ENCODE measurements around the gene GPR132.
"Not testable (repeated sequence)": the region's sequence is repeated elsewhere in the genome, so short reads cannot be mapped to it uniquely, and the experiment has no call there.

GPR132 gene

GRCh38 chr14:105087308-105087962, 22.2 kb upstream of the GPR132 start:
- no peak overlapping the region for H3K27ac Mint-ChIP-seq
- CTCF ChIA-PET: interaction anchor here (0.6 to 7.9 kb wide), 16 partner anchors 13 to 265 kb away, joined by 3 to 111 read pairs (median 4); partner anchors contain the start of gene GPR132
- H3K4me1 Mint-ChIP-seq: peaks cover 25% of the 10 kb centered on the region
- H3K9me3 Mint-ChIP-seq: no peaks in the 10 kb centered on the region
- peak overlapping the region; percentile 75 for H3K4me3 Mint-ChIP-seq
- peak; percentile 46 for DNase-seq
- peaks cover 66% of the 10 kb centered on the region for H3K27me3 Mint-ChIP-seq
- no peaks in the 10 kb centered on the region for H3K36me3 Mint-ChIP-seq

GRCh38 chr14:105086833-105087307, 21.6 kb upstream of the GPR132 start:
- peaks cover 21% of the 10 kb centered on the region for H3K4me1 Mint-ChIP-seq
- peak; percentile 90 for DNase-seq
- CTCF ChIA-PET: interaction anchor here (0.6 to 7.9 kb wide), 15 partner anchors 12 to 208 kb away, joined by 3 to 111 read pairs (median 4); partner anchors contain the start of gene GPR132
- peak overlapping the region; percentile 14 for H3K27ac Mint-ChIP-seq
- H3K27me3 Mint-ChIP-seq: peaks cover 69% of the 10 kb centered on the region
- H3K36me3 Mint-ChIP-seq: no peaks in the 10 kb centered on the region
- H3K4me3 Mint-ChIP-seq: peak overlapping the region; percentile 75
- no peaks in the 10 kb centered on the region for H3K9me3 Mint-ChIP-seq

DNA sequence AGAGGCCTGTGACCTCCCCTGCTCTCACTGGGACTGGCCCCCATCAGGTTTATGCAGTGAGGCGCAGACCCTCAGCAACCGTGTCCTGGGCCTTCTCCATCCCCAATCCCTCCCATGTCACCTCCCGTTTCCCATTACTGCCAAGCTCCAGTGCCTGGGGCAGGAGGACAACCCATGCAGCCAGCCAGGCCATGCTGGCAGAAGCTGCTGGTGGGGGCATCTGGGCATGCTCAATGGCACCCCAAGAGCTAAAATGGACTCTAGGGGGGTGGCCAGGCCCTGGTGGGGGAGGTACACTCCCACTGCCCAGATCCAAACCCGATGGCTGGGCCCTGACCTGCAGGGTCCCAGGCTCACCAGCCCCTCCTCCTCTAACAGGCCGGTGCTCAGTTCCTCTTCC, 20.5 kb upstream of the GPR132 start:
- Mint-ChIP-seq H3K4me1 (peaks cover 19% of the 10 kb centered on the region), H3K9me3 (no peaks in the 10 kb centered on the region), H3K4me3 (no peak overlapping the region), H3K27ac (no peak overlapping the region), H3K36me3 (no peaks in the 10 kb centered on the region), H3K27me3 (peaks cover 79% of the 10 kb centered on the region)
- no peak for DNase-seq
- CTCF ChIA-PET: interaction anchor here (1.1 to 7.9 kb wide), 4 partner anchors 11 to 42 kb away, joined by 3 to 111 read pairs (median 11); partner anchors contain the start of gene GPR132

DNA sequence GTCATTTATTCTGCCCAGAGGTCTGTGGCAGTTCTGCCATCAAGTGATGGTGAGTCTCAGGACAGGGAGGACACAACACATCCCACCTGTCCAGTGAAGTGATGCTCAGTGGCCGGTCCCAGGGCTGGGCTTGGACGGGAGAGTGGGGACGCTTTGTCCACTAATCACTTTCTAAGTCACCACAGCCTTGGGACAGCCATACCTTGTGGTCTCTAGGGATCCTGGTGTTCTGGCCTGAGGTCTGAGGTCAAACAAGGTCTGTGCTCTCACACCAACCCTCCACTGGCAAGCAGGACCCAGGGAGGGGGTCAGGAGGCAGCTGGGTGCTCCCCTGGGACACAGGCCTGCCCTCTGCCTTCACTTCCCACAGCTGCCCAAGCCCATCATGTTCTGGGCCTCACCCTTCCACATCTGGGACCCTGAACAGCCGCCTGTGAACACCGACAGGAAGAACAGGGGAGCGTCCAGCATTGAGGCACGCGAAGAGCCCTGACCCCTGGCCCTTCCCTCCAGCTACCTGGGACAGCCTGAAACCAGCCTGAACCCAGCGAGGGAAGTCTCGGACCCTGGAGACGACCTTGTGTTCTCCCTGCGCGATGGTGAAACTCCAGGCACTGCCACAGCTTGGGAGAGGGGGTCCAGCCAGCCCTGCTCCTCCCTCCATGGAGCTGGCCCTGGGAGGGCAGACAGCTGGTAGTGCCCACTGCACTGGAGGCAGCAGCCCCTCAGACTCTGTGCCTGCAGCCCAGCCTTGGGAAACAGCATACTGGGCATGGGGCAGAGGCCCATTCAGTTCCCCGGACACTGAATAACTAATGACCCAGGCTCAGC, 19.7 kb upstream of the GPR132 start:
- Mint-ChIP-seq H3K27me3 (peaks cover 79% of the 10 kb centered on the region), H3K36me3 (no peaks in the 10 kb centered on the region), H3K4me1 (peaks cover 16% of the 10 kb centered on the region), H3K4me3 (no peak overlapping the region), H3K27ac (no peak overlapping the region), H3K9me3 (no peaks in the 10 kb centered on the region)
- no peak for DNase-seq
- CTCF ChIA-PET: interaction anchor here (1.1 to 7.9 kb wide), 3 partner anchors 14 to 41 kb away, joined by 3 to 111 read pairs (median 3); partner anchors contain the start of gene GPR132

- CTCF ChIA-PET: interaction anchor here (1.1 to 7.9 kb wide), 2 partner anchors 13 to 22 kb away, joined by 3 to 111 read pairs; partner anchors contain the start of gene GPR132
- Mint-ChIP-seq H3K4me3 (no peak overlapping the region), H3K9me3 (no peaks in the 10 kb centered on the region), H3K27ac (no peak overlapping the region), H3K4me1 (peaks cover 16% of the 10 kb centered on the region), H3K27me3 (peaks cover 85% of the 10 kb centered on the region), H3K36me3 (no peaks in the 10 kb centered on the region)
- DNase-seq: no peak
Measured at GRCh38 chr14:105083926-105084685, 18.9 kb upstream of the GPR132 start.

DNA sequence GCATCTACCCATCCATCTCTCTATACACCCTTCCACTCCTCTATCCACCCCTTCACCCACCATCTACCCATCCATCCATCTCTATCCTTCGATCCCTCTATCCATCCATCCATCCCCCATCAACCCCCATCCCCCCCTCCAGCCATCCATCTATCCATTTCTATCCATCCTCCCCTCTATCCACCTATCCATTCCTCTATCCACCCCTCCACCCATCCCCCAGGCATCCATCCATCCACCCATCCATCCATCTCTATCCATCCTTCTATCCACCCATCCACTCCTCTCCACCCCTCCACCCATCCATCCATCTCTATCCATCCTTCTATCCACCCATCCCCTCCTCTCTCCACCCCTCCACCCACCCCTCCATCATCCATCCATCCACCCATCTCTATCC, 17.5 kb upstream of the GPR132 start:
- H3K9me3 Mint-ChIP-seq: no peaks in the 10 kb centered on the region
- no peak overlapping the region for H3K27ac Mint-ChIP-seq
- CTCF ChIA-PET: no interaction called here
- DNase-seq: no peak
- no peaks in the 10 kb centered on the region for H3K36me3 Mint-ChIP-seq
- peaks cover 72% of the 10 kb centered on the region for H3K27me3 Mint-ChIP-seq
- H3K4me1 Mint-ChIP-seq: peaks cover 14% of the 10 kb centered on the region
- no peak overlapping the region for H3K4me3 Mint-ChIP-seq

DNA sequence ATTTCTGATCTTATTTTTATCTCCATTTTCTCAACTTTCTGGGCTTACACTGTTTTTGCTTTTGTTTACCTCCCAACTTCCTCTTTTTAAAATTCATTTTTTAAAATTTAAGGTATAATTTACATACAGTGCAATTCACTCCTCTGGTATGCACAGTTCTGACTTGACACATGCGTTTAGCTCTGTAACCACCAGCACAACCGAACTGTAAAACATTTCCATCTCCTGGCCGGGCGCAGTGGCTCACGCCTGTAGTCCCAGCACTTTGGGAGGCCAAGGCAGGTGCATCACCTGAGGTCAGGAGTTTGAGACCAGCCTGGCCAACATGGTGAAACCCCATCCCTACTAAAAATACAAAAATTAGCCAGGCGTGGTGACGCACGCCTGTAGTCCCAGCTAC, 16.2 kb upstream of the GPR132 start:
- CTCF ChIA-PET: interaction anchor here (1.0 kb wide), 1 partner anchor 9 kb away, joined by 5 read pairs; no protein-coding TSS in a partner anchor
- Mint-ChIP-seq H3K27me3 (peaks cover 62% of the 10 kb centered on the region), H3K4me1 (peaks cover 20% of the 10 kb centered on the region)
- not testable (repeated sequence) for H3K4me3 Mint-ChIP-seq, H3K9me3 Mint-ChIP-seq, DNase-seq, H3K36me3 Mint-ChIP-seq, H3K27ac Mint-ChIP-seq

DNA sequence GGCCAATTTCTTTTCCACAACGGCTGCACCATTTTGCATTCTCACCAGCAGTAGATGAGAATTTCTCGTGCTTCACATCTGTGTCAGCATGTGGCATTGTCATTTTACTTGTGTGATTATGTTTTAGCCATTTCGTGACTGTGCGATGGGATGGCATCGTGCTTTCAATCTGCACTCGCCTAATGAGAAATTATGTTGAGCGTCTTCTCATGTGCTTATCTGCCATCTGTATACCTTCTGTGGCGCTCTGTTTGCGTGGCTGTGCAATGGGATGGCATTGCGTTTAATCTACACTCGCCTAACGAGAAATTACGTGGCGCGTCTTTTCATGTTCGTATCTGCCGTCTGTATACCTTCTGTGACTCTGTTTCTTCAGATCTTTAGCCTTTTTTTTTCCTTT, 14.9 kb upstream of the GPR132 start:
- H3K4me3 Mint-ChIP-seq: no peak overlapping the region
- no peak overlapping the region for H3K27ac Mint-ChIP-seq
- H3K27me3 Mint-ChIP-seq: peaks cover 51% of the 10 kb centered on the region
- CTCF ChIA-PET: no interaction called here
- no peaks in the 10 kb centered on the region for H3K36me3 Mint-ChIP-seq
- peaks cover 31% of the 10 kb centered on the region for H3K4me1 Mint-ChIP-seq
- no peak for DNase-seq
- H3K9me3 Mint-ChIP-seq: no peaks in the 10 kb centered on the region

- Mint-ChIP-seq H3K36me3 (no peaks in the 10 kb centered on the region), H3K4me3 (no peak overlapping the region), H3K9me3 (no peaks in the 10 kb centered on the region), H3K27ac (no peak overlapping the region), H3K4me1 (peaks cover 31% of the 10 kb centered on the region), H3K27me3 (peaks cover 46% of the 10 kb centered on the region)
- CTCF ChIA-PET: interaction anchor here (1.4 kb wide), 1 partner anchor 20 kb away, joined by 5 read pairs; no protein-coding TSS in a partner anchor
- no peak for DNase-seq
Measured at GRCh38 chr14:105078294-105078693, 13.1 kb upstream of the GPR132 start.

DNA sequence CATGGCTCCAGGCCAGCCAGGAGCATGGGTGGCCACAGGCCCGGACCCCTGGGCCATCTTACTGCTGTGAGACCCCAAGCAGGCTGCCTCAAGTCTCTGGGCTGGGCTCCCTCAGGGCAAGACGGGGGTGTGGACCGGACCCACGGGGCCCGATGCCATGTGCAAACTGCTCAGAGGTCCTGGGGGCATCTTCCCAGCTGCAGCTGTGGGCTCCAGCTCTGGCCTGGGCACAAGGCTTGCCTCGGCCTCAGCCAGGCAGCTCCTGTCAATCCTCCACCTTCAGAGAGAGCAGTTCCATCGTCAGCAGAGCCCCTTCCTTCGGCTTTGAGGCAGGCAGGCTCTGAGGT, 12.4 kb upstream of the GPR132 start:
- H3K4me1 Mint-ChIP-seq: peaks cover 31% of the 10 kb centered on the region
- no peak overlapping the region for H3K4me3 Mint-ChIP-seq
- no peaks in the 10 kb centered on the region for H3K36me3 Mint-ChIP-seq
- no peaks in the 10 kb centered on the region for H3K9me3 Mint-ChIP-seq
- CTCF ChIA-PET: interaction anchor here (1.4 kb wide), 1 partner anchor 19 kb away, joined by 5 read pairs; no protein-coding TSS in a partner anchor
- peaks cover 46% of the 10 kb centered on the region for H3K27me3 Mint-ChIP-seq
- no peak for DNase-seq
- H3K27ac Mint-ChIP-seq: no peak overlapping the region

- peak; percentile 56 for DNase-seq
- Mint-ChIP-seq H3K36me3 (no peaks in the 10 kb centered on the region), H3K4me3 (peak overlapping the region; percentile 21), H3K27me3 (peaks cover 48% of the 10 kb centered on the region), H3K4me1 (peaks cover 31% of the 10 kb centered on the region), H3K9me3 (no peaks in the 10 kb centered on the region), H3K27ac (peak overlapping the region; percentile 58)
- CTCF ChIA-PET: interaction anchor here (1.4 kb wide), 1 partner anchor 19 kb away, joined by 5 read pairs; no protein-coding TSS in a partner anchor
Measured at GRCh38 chr14:105076805-105077648, 11.8 kb upstream of the GPR132 start.

- H3K4me3 Mint-ChIP-seq: no peak overlapping the region
Measured at GRCh38 chr14:105076296-105076804, 11.1 kb upstream of the GPR132 start.

More at GRCh38 chr14:105076296-105076804, 11.1 kb upstream of the GPR132 start:
- Mint-ChIP-seq H3K36me3 (no peaks in the 10 kb centered on the region), H3K27ac (peak overlapping the region; percentile 58), H3K4me1 (peaks cover 31% of the 10 kb centered on the region), H3K9me3 (no peaks in the 10 kb centered on the region), H3K27me3 (peaks cover 48% of the 10 kb centered on the region)
- no peak for DNase-seq
- CTCF ChIA-PET: interaction anchor here (0.8 to 1.7 kb wide), 3 partner anchors 10 to 14 kb away, joined by 3 to 4 read pairs (median 3); partner anchors contain the start of gene GPR132
